Measurements from ENCODE around the gene GPR132. TPM values are rescaled to one million over a fixed set of nuclear protein-coding genes. Genes with fewer than 3 reads are reported as not detected.

Gene GPR132
- total and polyA plus RNA-seq, 11 donors: 0.27 to 5.3 (median 0.75) TPM

DNA sequence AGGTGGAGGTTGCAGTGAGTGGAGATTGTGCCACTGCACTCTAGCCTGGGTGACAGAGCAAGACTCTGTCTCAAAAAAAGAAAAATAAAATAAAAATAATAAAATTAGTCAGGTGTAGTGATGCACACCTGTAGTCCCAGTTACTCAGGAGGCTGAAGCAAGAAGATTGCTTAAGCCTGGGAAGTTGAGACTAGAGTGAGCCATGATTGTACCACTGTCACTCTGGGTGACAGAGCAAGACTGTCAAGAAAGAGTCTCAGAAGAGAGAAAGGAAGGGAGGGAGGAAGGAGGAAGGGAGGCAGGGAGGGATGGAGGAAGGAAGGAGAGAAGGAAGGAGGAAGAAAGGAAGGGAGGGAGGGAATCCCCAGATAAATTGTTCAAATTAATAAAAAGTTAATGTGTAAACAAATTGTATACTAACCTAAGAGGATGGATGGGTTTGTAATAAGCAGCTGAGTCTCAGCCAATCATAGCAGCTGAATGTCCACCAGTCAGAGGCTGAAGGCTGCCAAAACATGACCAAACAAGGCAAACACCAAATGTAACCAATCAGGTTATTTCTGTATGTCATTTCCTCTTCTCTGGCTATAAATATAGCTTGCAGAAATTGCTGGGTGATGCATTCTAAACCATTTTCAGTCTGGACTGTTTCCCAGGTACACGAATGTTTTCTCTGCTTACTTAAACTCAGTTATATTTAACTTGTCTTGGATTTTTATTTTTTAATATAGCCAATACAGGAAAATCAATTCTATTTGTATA is 38.2 kb downstream of the GPR132 start:
- WGBS, 4 donors: 11 to 29% (median 20%) methylated on average over 1 of the region's 1 CpG
- no peak for ATAC-seq
- no peak for TF ChIP-seq POLR2A (IDR thresholded peaks at IDR 0.05)
- TF ChIP-seq, protein P1, sequence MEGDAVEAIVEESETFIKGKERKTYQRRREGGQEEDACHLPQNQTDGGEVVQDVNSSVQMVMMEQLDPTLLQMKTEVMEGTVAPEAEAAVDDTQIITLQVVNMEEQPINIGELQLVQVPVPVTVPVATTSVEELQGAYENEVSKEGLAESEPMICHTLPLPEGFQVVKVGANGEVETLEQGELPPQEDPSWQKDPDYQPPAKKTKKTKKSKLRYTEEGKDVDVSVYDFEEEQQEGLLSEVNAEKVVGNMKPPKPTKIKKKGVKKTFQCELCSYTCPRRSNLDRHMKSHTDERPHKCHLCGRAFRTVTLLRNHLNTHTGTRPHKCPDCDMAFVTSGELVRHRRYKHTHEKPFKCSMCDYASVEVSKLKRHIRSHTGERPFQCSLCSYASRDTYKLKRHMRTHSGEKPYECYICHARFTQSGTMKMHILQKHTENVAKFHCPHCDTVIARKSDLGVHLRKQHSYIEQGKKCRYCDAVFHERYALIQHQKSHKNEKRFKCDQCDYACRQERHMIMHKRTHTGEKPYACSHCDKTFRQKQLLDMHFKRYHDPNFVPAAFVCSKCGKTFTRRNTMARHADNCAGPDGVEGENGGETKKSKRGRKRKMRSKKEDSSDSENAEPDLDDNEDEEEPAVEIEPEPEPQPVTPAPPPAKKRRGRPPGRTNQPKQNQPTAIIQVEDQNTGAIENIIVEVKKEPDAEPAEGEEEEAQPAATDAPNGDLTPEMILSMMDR (IDR thresholded peaks at IDR 0.05): no peak
- peaks cover 0 to 49% (median 3%) of the 10 kb centered on the region in 12 donors for H3K4me1 ChIP-seq
- intact Hi-C loops (cut with DNase I): loop anchor here in 1 of 10 donors (5.0 kb wide), 1 partner anchor 40 kb away; the partner anchor contains the start of gene CLBA1
- peaks cover 0 to 4% (median 0%) of the 10 kb centered on the region in 9 donors for H3K27me3 ChIP-seq
- peak overlapping the region in 1 of 12 donors; percentile 84 for H3K27ac ChIP-seq
- no peaks in the 10 kb centered on the region for H3K36me3 ChIP-seq
- no peaks in the 10 kb centered on the region for H3K9me3 ChIP-seq
- no peak for DNase-seq
- no peak overlapping the region for H3K4me3 ChIP-seq

DNA sequence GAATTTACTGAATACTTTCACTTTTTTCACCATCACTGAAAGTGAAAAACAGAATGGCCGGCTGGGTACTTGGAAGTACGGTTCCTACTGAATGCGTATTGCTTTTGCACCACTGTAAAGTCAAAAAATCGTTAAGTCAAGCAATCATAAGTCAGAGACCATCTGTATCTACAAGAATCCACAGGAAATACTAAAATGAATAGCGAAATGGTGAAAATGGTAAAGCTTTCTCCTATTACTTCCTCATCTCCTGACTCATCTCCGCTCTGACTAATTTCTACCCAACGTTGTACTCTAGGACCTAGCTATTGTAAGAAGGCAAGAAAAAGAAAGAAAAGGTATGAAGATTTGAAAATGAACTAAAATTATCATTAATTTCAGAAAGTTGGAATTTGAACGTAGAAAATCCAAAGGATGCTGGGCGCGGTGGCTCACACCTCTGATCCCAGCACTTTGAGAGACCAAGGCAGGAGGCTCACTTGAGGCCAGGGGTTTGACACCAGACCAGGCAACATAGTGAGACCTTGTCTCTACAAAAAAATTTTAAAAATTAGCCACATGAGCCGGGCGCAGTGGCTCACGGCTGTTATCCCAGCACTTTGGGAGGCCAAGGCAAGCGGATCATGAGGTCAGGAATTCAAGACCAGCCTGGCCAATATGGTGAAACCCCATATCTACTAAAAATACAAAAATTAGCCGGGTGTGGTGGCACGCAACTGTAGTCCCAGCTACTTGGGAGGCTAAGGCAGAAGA is 39.0 kb downstream of the GPR132 start:
- H3K27ac ChIP-seq: peak overlapping the region in 1 of 12 donors; percentile 84
- intact Hi-C loops (cut with DNase I): loop anchor here in 1 of 10 donors (5.0 kb wide), 1 partner anchor 39 kb away; the partner anchor contains the start of gene CLBA1
- TF ChIP-seq, protein P1 (IDR thresholded peaks at IDR 0.05): no peak
- TF ChIP-seq POLR2A (IDR thresholded peaks at IDR 0.05): no peak
- H3K4me1 ChIP-seq: peaks cover 0 to 54% (median 8%) of the 10 kb centered on the region in 12 donors
- H3K36me3 ChIP-seq: no peaks in the 10 kb centered on the region
- DNase-seq: no peak
- no peak overlapping the region for H3K4me3 ChIP-seq
- no peak for ATAC-seq
- no peaks in the 10 kb centered on the region for H3K9me3 ChIP-seq
- 91 to 94% (median 93%) methylated on average over 16 of the region's 16 CpGs for WGBS, 4 donors
- peaks cover 0 to 4% (median 0%) of the 10 kb centered on the region in 9 donors for H3K27me3 ChIP-seq

DNA sequence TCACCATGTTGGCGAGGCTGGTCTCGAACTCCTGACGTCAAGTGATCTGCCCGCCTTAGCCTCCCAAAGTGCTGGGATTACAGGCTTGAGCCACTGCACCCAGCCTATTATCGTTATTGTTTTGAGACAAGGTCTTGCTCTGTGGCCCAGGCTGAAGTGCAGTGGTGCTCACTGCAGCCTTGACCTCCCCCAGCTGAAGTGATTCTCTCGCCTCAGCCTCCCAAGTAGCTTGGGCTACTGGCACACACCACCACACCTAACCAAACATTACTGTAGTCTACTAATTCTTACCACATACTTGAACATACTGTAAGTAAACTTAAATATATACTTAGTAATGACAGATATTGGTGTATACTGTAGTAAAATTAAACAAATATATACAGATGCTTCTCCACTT is 39.8 kb downstream of the GPR132 start:
- Histone ChIP-seq H3K4me3 (no peak overlapping the region), H3K36me3 (no peaks in the 10 kb centered on the region), H3K9me3 (no peaks in the 10 kb centered on the region), H3K27ac (peak overlapping the region in 1 of 12 donors; percentile 84), H3K27me3 (peaks cover 0 to 4% (median 0%) of the 10 kb centered on the region in 9 donors), H3K4me1 (peaks cover 0 to 55% (median 8%) of the 10 kb centered on the region in 12 donors)
- intact Hi-C loops (cut with DNase I): loop anchor here in 1 of 10 donors (5.0 kb wide), 1 partner anchor 38 kb away; the partner anchor contains the start of gene CLBA1
- DNase-seq: no peak
- TF ChIP-seq, protein P1 (IDR thresholded peaks at IDR 0.05): no peak
- no peak for TF ChIP-seq POLR2A (IDR thresholded peaks at IDR 0.05)
- ATAC-seq: no peak
- WGBS, 4 donors: 95 to 98% (median 97%) methylated on average over 6 of the region's 6 CpGs

Measured in heart left ventricle (tissue), 16 donors.